NCI-H2227 (cell line): ENCODE measurements around the gene COL4A4.

ENCODE experiments used
- DNase-seq: peaks from one replicate; lab custom pipeline; 2025; ENCODE audit not compliant: unreplicated experiment; lab: John Stamatoyannopoulos, UW

The COL4A4 gene

GRCh38 chr2:227117852-227118251 is 46.2 kb downstream of the COL4A4 start:
- DNase-seq = no peak

GRCh38 chr2:227117027-227117426 is 47.0 kb downstream of the COL4A4 start:
- DNase-seq = no peak

DNA sequence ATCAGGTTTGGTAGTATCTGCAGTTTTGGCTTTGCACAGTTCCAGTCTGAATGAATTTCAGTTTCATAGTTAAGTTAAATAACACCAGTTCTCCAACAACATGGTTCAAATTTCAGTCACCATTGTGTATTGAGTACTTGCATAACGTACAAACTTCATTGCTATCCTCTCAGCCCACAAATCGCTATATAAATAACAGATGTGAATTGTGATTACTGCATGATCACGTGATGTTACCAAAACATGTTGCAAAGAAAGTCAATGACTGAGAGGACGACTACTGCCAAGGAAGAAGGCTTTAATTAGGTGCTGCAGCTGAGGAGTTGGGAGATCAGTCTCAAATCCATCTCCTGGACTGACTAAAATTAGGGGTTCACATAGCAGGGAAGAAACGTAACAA is 48.2 kb downstream of the COL4A4 start:
- no peak for DNase-seq

GRCh38 chr2:227106845-227107759 is 56.9 kb downstream of the COL4A4 start:
- DNase-seq = peak; percentile 68

DNA sequence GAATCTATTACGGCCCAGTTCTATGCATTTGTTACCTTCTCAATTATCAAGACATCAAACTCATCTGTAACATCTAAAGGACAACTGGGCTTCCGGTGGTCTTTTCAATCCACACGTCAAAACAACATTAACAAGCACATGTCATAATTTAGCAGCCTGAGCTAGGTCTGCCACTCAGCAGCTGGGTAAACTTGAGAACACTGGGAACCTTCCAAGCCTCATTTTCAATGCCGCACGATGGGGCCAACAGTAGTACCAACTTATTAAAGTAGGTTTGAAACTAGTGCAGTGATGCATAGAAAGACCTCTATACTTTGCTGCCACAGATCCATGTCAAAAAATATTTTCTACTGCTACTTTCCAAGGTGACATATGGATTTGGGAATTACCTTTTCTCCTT is 60.4 kb downstream of the COL4A4 start:
- no peak for DNase-seq

DNA sequence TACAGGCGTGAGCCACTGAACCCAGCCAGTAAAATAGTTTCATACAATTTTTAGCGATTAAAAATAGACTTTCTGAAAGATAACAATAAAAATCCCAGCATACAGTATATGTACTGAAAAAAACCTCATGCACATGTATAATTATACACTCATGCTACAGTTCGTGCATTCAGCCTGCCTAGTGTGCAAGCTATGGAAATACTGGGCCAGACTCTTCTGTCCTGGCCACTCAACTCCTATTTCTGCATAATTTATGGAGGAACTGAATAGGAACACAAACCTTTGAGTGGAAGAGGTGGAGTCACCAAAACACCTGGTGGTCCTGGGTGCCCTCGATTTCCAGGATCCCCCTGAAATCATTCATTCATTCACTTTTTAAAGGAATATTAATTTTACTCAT is 64.7 kb downstream of the COL4A4 start:
- no peak for DNase-seq

DNA sequence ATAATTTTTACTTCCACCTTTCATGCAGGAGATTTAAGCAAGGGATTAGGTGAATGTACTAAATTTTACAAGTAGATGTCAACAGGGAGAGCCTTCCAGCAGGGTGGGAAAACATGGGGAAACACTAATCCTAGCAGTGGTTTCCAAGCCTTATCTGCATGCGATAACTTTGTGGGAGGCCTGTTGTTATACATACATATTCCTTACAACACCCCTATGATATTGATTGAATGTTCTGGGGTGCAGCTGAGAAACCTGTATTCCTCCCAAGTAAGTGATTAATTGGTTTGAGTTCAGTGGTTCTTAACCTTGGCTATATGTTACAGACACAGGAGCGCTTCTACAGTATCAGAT is 65.9 kb downstream of the COL4A4 start:
- DNase-seq = no peak

- DNase-seq = no peak
Measured at GRCh38 chr2:227097495-227098161, 66.4 kb downstream of the COL4A4 start.

DNA sequence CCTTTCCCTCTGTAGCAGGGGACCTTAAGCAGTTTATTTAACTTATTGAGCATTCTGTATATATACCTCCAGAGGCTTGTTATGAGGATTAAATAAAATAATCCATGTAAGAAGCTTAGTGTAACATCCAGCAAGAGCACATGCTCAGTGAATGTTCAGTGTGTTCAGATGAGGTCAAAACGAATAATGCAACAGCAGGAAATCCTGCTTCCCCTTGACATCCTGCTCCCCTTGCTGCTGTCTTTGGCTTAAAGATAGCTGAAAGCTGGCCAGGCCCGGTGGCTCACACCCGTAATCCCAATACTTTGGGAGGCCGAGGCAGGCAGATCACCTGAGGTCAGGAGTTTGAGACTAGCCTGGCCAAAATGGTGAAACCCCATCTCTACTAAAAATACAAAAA is 68.7 kb downstream of the COL4A4 start:
- DNase-seq = no peak

- DNase-seq = no peak
Measured at GRCh38 chr2:227082286-227082685, 81.7 kb downstream of the COL4A4 start.

DNA sequence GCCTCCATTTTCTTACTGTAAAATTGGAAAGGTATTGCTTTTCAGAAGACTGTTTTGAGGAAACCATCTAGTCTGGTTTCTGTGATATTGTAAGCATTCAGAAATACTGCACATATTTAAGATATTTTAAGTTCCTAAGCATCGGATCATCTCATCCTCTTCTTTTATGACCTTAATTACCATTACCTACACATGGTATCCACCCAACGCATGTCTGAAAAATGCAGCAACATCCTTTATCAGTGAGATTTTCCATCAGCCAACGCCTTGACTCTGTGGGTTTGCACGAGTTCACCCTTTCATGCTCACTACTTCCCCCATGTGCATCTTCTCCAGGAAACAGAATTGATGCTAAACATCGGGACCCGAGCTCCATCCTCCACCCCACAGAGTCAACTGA is 84.3 kb downstream of the COL4A4 start:
- DNase-seq = no peak

DNA sequence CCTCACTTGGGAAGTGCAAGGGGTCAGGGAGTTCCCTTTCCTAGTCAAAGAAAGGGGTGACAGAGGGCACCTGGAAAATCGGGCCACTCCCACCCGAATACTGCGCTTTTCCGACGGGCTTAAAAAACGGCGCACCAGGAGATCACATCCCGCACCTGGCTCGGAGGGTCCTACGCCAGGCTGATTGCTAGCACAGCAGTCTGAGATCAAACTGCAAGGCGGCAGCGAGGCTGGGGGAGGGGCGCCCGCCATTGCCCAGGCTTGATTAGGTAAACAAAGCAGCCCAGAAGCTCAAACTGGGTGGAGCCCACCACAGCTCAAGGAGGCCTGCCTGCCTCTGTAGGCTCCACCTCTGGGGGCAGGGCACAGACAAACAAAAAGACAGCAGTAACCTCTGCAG is 98.9 kb downstream of the COL4A4 start:
- peak; percentile 10 for DNase-seq

DNA sequence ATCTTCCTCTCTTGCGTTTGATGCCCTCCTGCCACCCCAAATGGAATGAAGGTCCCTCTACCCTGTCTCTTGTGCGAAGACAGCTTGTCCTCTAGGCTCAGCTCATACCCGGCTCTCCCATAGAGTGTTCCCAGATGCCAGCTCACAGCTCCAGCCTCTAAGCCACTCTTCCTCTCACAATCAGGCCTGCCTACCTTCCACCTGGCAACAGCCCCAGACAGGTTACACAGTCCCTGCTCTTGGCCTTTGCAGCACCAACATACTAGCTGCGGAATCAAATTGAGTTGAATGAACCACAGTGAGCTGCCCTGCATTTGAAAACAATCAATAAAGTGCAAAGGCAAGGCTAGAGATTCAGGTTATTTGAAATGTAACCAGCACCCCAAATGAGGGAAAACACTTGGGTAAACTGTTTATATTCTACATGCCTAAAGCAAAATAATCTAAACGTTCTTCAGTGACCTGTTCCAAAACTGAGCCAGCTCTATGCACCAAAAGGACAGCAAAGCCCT is 105.1 kb downstream of the COL4A4 start:
- DNase-seq = no peak

GRCh38 chr2:227057743-227058447 is 106.1 kb downstream of the COL4A4 start:
- no peak for DNase-seq

DNA sequence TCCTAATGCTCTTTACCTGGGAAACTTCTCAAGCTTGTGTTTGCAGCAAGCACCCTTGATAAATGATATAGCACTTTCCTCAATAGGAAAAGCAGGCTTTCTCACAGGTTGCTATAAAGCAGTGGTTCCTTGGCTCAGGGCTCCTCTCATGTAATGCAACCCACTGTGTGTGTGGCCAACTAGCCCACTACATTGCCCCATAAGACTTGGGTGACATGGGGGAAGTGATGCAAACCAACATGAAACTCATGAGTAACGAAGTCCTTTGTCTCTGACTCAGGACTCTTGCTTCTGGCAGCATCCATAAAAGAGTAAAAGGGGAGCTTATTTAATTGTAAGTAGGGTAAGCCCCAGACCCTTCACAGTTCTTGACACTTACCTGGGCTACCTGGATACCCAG is 106.9 kb downstream of the COL4A4 start:
- no peak for DNase-seq

- DNase-seq = no peak
Measured at GRCh38 chr2:227054006-227054405, 110.0 kb downstream of the COL4A4 start.

DNA sequence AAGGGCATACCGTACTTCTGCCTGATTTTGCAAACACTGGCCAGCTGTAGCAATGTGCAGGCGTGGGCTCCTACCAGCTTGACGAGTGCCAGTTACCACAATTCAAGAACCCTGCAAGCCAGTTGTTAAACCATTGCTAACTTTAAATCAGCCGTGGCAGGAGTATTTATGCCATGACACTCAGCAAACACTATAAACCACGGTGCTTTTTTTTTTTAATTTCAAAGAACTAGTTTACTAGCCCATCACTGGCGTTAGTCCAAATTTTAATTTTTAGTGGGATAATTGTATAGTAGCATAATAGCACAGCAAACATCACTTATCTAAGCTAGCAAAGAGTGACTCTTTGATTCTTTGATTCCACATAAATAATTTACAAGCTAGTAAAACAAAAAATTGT is 111.1 kb downstream of the COL4A4 start:
- DNase-seq = no peak

GRCh38 chr2:227043981-227044380 is 120.0 kb downstream of the COL4A4 start:
- DNase-seq = no peak

DNA sequence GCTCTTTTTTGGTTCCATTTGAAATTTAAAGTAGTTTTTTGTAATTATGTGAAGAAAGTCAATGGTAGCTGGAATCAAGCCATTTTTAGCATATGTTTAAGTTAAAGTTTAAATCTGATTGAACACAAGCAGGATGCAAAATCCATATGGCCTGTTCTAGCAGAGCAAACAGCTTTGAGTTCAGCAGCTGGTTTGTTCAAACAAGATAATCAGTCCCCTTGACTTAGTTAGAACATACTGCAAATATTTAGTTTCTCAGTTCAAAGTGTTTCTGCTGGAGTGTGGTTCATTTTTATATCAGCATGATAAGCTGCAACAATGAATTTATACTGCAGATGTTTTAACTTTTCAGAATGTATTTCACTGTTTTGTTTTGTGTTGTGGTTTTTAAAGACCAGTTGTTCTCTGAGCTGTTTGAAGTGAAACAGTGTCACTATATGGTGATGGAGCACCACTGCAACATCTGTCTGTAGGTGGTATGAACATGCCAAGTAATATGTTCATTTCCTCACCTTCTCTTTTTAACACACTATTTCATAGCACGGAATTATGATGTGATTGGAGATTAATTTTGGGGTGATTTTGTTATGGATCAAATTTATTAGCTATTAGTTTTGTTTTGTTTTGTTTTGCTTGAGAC is 125.3 kb downstream of the COL4A4 start:
- DNase-seq = no peak

GRCh38 chr2:227036527-227036926 is 127.5 kb downstream of the COL4A4 start:
- peak; percentile 20 for DNase-seq

DNA sequence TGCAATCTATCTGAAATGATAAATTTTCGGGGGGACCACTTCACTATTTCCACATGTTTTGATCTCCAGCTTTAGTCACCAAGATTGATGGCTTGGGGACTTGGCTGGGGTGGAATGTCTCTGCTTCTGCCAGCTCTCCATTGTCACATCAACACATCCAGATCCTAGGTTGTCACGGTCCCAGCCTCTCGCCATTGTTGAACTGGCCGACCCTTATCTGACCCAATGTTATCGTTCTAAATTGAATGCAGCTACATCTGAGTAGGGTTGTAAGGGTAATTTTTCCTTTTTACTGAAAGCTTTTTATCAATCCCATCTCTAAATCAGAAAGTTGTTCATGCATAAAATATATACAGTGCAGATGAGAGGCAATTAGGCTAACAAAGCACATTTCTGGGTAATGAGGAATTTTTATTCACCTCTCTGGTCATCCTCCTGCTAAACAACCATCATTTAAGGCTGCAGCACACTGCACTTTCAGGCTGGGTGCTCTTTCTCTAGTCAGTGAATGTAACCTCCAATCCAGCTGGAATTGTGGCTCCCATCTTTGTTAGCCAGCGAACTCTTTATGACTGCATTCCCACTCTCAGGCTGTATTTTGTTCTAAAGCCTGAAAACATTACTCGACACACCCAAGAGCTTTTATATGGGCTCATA is 128.2 kb downstream of the COL4A4 start:
- DNase-seq = no peak
